Stimulated activated CD8-positive, alpha-beta memory T cell treated with anti-CD3 and anti-CD28 coated beads, Interleukin-12 subunit alpha, Interleukin-12 subunit beta, amount 100 ng/mL, for 1 hour (primary cell): ENCODE results near the gene RRP36.
"Not testable (repeated sequence)": the region's sequence is repeated elsewhere in the genome, so short reads cannot be mapped to it uniquely, and the experiment has no call there.

ENCODE experiments used
- DNase-seq: peaks from one replicate; pipeline ENCODE4 v3.0.0-alpha.2; 2020; ENCODE audit warnings: low read depth

The RRP36 gene

GRCh38 chr6:43037706-43038105 lies 16.3 kb downstream of the RRP36 start:
- DNase-seq: no peak

GRCh38 chr6:43038727-43039126 lies 17.3 kb downstream of the RRP36 start:
- no peak for DNase-seq

- DNase-seq: no peak
Measured at GRCh38 chr6:43040542-43041257, 19.3 kb downstream of the RRP36 start.

GRCh38 chr6:43041475-43041874 lies 20.1 kb downstream of the RRP36 start:
- not testable (repeated sequence) for DNase-seq

- no peak for DNase-seq
Measured at GRCh38 chr6:43043310-43043709, 21.9 kb downstream of the RRP36 start.

- DNase-seq: no peak
Measured at GRCh38 chr6:43045371-43045930, 24.0 kb downstream of the RRP36 start.

GRCh38 chr6:43047998-43048397 lies 26.6 kb downstream of the RRP36 start:
- DNase-seq: no peak

- DNase-seq: no peak
Measured at GRCh38 chr6:43050981-43051380, 29.6 kb downstream of the RRP36 start.

GRCh38 chr6:43052225-43052841 lies 30.9 kb downstream of the RRP36 start:
- no peak for DNase-seq

- DNase-seq: no peak
Measured at GRCh38 chr6:43052842-43053544, 31.6 kb downstream of the RRP36 start.

- peak; percentile 84 for DNase-seq
Measured at GRCh38 chr6:43053545-43054205, 32.3 kb downstream of the RRP36 start, which contains the start of gene CUL7. TSS of gene CUL7 (minus strand) at chr6:43053851. CDS start at chr6:43052788, 1,063 bp downstream.

- no peak for DNase-seq
Measured at GRCh38 chr6:43054206-43054943, 33.0 kb downstream of the RRP36 start.

GRCh38 chr6:43055966-43056365 lies 34.5 kb downstream of the RRP36 start:
- DNase-seq: no peak

- DNase-seq: no peak
Measured at GRCh38 chr6:43058531-43058930, 37.1 kb downstream of the RRP36 start.

GRCh38 chr6:43059168-43060033 lies 38.0 kb downstream of the RRP36 start, which contains the start of the genes KLC4 and MRPL2:
TSS of gene KLC4 (plus strand) at chr6:43059631. CDS start at chr6:43061336, 1,705 bp downstream.
TSS of gene MRPL2 (minus strand) at chr6:43059434. CDS start at chr6:43059381, 53 bp downstream.
- DNase-seq: peak; percentile 94

- DNase-seq: no peak
Measured at GRCh38 chr6:43060034-43060754, 38.8 kb downstream of the RRP36 start.

- DNase-seq: no peak
Measured at GRCh38 chr6:43060755-43061633, 39.6 kb downstream of the RRP36 start.

- no peak for DNase-seq
Measured at GRCh38 chr6:43061861-43062260, 40.4 kb downstream of the RRP36 start.

GRCh38 chr6:43062818-43063217 lies 41.4 kb downstream of the RRP36 start:
- no peak for DNase-seq
